GM19438 (cell line): ENCODE results near the gene ARMH2.

Experiments used
- ATAC-seq: cut with Tn5 transposase; IDR thresholded peaks from one replicate; pipeline ENCODE4 v1.9.1; 2021; ENCODE audit warnings: low read depth; ENCODE audit not compliant: unreplicated experiment

The ARMH2 gene

DNA sequence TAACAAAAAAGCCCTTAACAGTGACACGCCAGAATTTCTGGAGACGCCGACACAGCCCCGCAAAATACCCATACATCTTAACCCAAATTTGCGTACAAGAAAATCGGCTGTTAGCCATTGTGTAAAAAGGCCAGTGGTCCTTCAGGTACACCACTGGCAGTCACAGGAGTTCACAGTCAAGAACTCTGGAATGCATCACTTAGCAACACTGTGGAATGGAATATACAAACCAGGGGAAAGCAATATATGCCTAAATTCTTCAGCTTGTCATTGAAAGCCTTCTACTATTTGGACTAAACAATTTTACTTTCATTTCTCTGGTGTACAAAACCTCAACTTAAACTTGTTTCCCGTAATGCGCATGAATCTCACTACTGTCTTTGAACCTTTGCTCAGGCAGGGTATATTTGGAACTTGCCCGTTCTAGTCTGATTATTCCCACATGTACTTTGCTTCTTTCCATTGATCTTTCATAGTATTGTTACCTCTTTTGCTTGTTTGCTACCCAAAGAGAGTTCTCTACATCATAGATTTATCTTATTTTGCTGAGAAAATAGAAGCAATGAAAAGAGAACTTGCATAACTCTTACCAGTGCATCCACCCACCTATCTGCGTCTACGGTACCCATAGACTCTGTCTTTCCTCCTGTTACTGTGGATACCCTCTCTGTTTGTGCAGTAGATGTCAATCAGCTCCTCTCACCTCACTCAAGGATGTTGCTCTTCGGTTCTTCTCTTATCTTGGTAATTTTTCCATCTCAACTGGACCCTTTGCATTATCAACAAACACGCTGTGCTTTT lies at the start of gene ARMH2:
TSS of gene ARMH2 (minus strand) at position 178 of the 801 bp plus-strand sequence. CDS start at position 118, 60 bp downstream.
- no peak for ATAC-seq

DNA sequence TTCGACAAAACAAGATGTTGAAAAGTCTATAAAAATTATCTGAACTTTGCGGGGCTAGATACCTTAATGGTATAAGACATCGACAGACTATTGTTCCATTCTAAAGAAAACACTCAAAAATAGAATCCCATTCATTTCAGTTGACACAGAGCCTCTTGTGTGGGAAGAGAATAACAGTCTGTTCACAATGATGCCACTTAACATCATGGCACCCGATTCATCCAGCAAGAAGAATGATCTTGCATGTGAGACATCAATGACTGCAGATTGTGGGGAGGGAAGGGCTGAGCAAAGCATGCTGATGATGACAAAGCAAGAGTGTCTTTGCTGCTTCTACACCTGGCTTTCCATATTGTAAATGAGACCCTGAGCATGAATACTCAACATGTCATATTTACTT lies 49.7 kb upstream of the ARMH2 start:
- ATAC-seq = no peak

DNA sequence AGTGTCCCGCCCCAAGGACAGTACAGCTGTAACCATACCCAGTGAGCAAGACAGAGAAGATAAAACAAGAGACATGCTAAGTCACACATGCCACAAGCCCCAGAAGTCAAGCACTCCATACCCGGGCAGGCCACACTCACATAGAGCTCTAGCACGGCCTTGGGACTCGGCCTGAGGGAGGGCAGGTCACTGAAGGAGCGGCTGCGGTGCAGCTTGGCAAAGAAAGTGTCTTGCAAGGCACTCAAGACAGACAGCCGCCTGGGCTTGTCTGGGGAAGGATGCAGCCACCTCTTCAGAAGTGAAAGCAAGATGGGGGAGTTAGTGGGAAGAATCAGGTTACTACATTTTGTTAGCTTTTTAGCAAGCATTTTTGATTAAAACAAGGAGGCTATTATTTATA lies 48.7 kb upstream of the ARMH2 start:
- ATAC-seq = no peak

DNA sequence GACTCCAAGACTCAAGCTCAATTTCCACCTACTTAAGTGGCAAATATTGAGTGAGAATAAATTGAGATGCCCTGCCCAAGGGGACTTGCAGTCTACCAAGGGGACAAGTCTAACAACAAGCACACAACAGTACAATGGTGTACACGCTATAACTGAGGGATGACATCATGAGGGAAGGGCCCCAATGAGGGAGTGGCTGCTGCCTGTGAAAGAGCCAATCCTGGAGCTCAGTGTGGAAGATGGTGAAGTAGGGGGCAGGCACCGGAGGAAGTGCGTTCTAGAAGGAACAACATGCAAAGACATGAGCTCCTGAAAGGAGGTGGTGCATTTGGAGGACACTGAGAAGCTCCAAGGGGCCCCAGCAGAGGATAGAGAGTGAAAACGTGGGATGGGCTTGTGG lies 46.9 kb upstream of the ARMH2 start:
- no peak for ATAC-seq

DNA sequence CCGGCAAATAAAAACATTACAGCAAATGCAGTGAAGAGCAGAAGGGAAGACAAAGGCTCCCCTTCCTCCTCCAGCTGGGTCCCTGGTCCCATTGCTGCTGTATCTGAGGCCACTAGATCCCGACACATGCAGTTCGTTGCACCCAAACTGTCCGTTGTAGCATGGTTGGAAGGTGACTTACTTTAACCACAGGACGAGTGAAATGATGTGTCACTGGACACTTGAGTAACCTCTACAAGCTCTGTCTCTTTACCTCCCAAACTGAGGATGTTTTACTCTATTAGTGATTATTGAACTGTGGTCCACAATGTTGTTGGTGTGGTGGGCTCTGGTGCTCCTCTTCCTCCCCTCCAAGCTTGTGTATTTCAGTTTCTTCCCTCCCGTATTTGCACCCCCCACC lies 46.2 kb upstream of the ARMH2 start:
- no peak for ATAC-seq

DNA sequence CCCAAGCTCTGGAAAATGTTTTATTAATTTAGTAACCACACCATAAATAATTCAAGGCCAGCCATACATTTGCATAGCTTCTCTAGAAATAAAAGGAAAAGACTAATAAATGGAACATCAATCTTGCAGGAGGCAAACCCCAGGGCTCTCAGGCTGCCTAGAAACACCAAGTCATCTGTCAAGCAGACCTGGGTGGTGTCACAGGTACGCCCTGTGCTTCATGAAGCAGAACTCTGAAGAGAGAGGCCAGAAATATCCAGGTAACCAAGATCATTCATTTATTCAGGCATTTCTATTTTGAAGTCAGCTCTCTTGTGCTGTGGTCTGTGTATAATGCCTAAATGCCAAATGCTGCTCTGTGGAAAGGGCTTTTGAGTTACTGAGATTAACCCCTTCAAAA lies 45.3 kb upstream of the ARMH2 start:
- no peak for ATAC-seq

DNA sequence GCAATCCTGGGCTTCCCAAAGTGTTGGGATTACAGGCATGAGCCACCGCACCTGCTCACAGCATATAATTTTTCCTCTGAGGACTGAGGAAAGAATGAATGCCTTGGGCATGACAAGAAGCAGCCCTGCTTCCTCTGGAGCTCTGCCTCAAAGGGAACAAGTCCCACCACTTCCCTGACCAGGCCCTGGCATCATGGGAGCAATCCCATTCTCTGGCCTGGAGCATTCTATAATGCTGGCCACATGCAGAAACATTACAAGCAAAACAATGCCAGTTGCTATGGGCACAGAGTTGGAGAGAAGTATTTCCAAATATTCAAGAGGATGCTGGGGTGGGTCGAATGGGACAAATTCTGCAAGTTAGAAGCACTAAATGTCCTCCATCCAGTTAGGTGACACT lies 41.5 kb upstream of the ARMH2 start:
- no peak for ATAC-seq

DNA sequence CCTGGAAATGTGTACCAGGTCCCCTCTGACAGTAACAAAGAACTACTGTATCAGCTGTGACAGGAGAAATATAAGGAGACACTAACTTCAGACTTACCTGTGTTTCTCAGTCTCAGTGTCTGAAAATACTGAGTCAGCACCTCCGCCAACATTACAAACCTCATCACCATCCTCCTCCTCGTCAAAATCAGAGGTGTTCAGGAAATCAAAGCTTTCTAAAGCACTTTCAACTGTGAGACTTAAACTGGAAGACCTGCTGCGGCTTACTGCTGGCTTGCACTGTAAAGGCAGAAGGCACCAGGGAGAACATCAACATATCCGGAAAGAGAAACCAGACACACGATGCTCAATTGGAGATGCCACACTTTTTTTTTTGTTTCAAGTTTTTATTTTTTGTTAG lies 40.3 kb upstream of the ARMH2 start:
- ATAC-seq = no peak

DNA sequence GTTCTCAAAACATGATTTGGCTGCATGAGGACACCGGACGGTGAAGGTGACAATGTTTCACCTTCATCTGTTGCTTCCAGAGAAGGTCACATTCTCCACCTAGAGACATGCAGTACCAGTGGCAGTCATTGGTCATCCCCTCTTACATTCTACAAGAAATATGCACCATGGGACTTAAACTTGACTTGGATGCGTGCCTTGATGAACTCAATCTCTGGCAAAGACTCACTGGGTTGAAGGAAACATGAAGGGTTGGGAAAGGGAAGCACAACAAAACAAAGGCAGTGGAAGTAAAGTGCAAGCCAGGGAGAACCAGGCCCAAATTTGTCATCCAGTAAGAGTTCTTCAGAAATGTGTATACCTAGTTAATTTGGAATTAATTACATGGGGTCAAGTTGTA lies 39.4 kb upstream of the ARMH2 start:
- no peak for ATAC-seq

DNA sequence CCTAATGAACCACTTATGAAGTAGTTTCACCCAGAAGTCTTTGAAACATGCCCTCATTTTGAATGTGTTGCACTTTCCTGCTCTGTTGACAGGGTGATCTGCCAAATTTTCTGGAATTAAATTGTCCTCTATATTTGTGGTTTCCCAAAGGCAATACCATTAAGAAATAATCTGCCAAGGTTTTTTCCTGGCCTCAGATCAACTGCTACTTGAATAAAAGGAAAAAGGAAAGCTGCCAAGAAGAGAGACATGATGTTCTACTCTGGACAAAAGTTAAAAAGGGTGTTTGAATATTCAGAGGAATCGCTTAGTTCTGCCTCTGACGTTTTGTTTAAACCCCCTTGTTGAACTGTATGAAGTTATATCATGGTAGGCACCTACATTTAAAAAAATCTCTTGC lies 37.4 kb upstream of the ARMH2 start:
- no peak for ATAC-seq

DNA sequence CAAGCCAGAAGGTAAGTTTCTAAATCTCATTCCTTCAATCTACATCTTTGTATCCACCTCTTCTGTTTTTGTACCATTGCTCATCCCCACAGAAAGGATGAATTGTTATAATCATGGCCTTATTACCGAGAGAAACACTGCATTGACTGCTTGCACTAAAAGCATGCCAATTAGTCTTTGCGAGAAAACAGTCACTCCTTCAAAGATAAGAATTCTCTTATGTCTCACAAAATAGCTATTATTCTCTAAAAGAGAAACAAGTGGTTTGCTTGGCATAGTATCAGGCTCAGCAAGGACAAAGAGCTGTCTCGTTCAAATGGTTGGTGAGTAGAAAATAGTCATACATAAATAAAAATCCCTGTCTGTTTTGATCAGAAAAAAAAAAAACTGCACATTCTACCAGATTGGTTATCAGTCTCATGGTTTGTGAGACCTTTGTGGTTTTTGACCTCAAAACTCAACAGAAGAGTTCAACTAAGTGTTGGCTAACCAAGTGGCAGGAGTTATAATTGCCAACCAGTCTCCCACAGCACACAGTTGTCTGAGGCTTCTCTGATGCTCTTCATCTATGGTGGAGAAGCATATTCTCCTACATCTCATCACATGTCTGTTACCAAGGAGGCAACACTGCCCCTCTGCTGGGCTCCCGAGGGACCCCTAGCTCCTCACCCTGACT lies 35.1 kb upstream of the ARMH2 start:
- no peak for ATAC-seq

DNA sequence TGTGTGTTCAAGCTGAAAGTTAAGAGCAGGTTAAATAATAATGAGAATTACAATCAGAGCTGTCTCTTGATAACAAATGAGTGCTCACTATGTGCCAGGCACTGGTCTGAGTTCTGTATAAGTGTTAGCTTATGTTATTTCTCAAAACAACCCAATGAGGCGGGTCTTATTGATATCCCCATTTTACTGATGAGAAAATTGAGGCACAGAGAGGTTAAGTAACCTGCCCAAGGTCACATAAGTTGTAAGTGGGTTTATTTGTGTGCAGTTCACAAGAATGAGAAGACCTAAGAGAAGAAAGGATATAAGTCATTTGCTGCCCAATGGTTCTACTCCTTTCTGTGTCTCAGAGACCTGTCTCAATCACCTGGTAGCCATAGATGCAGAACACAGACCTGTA lies 34.1 kb upstream of the ARMH2 start:
- no peak for ATAC-seq

DNA sequence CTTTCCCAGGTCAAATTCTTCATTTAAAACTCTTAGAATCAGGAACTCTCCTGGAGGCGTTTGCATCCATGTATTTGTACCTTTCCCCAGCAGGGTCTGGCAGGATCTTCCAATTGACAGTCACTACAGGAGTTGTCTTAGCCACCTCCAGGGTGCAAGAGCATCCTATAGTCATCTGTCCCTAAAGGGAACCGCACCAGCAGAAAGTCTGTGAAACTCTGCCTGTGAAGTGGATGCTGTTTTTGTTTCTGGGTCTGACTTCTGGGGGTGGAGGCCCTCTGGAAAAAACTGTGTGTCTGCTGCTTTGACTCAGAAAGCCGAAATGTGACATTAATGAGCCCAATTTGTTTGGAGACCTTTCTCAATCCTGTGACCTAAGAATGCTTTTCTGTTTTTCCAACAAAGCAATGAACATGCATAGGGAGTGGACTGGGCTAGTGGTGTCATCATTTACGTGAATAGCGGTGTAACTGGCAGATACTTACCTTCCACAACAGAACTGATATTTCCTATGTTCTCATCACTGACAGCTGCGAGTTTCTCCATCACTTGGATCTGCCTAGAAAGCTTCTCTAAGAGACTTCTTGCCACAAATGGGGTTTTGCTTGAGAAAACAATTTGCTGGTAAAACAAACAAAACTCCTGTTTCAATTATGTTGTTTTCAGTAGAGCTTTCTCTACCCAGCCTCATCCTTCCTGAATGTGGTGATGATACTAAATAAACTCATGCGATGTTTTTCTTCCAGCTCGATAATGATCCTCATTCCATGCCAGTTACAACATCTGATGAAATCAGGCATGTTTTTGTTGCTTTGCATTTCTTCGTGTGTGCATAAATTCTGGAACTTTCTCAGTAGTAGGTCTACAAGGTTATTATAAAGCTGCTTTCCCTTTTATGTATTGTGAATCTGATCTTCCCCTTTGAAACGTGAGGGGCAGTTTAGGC lies 33.3 kb upstream of the ARMH2 start:
- no peak for ATAC-seq

DNA sequence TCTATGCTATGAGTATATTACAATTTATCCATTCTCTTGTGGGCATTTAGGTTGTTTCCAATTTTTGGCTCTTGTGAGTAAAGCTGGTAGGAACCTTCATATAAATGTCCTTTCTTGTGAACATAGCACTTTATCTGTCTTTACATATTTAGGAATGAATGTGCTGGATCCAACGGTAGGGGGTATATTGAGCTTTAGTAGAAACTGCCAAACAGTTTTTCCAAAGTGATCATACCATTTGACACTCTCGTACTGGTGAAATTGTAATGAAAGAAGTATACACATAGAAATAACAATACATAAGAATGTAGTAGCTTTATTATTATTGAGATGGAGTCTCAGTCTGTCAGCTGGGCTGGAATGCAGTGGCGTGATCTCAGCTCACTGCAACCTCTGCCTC lies 30.9 kb upstream of the ARMH2 start:
- no peak for ATAC-seq

DNA sequence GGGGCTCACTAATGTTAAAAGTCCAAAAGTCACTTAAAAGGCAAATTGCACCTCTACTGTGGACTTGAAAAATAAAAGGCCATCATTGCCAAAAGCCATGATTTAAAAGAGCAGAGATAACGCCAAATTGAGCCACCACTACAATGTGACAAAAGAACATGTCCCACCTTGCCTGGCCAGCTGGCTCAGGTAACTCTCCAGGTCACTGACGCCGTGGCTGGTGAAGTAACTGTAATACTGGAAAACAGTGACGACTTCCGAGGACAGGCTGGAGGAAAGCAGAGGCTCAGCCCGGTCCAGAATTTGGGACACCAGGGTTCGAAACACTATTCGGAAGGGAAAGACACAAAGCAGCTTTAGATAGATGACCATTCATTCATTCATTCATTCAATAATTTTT lies 29.3 kb upstream of the ARMH2 start:
- no peak for ATAC-seq

DNA sequence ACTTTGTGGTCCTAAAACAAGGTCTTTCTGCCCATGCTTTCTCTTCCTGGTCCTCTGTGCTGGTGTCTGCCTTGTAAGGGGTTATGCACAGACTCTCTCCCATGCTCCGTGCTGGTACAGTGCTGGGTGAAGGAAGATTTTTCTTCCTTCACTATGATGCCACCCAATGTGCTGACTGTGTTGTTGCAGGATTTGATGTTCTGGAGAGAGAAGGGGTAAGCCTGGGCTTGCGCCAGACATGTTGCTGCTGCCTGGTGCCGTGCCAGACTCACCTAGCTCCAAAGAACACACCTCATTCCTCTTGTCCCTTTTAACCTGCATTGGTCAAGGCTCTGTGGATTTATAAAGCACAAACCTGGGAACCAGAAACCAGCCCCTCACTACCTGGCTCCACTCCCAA lies 28.4 kb upstream of the ARMH2 start:
- ATAC-seq = no peak

DNA sequence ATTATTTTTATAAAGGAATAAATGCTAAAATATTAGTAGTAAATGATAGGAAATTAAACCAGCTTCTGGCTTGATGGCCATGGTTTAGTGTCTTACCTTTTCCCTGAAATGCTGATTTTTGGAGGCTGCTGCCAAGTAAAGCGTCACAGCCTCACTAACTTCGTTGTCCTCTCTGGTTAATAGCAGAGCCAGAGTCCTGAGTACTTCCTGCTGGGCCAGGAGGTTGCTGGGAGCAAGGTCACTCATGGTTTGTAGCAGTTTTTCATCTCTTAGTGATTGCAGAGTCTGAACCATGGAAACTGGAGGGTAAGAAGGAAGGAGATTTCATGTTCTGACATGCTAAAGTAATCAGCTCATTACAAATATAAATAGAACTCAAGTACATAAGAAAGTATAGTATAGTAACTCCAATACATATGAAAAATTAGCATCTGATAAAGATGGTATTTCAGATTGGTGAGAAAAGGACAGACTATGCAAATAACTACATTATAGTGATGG lies 26.5 kb upstream of the ARMH2 start:
- no peak for ATAC-seq

DNA sequence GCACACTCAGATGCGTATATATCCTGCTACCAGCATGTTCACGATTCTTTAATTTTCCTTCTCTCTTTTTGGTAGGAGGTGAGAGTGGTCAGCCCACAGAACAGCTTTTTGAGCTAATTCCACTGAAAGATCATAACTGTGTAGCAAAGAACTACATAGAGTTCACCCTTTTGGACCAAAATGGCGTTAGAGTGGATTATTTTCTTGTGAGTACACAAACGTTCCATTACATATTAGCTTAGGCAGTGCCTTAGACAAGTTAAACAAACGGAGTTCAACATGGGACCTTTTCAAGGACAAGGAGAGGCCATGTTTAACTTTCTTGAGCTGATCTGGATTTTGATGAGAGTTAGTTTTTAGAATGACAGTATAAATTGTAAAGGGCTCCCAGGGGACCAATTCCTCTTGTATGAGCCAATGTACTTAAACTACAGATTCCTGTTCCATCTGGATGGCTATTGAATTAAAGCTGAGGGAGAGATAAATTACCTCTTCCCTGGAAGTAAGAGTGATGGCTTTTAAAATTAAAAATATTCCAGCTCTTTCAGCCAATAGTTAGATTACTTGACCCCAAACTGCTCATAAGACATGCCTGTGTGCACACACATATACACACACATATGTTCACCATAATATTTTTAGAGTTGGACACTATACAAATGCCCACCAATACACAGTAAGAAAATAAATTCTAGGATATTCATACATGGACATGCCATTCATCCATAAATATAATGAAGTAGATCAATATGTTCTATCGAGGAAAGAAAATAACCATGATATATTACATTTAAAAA lies 25.6 kb upstream of the ARMH2 start:
- ATAC-seq = no peak

DNA sequence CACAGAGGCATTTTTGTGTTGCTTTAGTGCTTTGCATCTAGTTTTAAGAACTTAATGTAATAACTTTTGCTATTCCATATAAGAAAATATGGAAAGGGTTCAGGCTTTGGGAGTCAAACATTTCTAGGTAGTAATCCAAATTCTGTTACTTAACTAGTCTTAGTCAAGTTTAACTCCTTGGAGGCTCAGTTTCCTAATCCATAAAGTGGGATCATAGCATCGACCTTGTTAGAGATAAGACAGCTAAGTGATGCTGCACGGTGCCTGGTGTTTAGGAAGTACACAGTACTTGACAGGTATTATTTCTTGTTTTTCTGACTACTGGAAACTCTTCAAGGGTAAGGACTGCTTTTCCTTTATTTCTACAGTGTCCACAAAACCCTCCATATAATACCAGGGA lies 24.5 kb upstream of the ARMH2 start:
- ATAC-seq = no peak

DNA sequence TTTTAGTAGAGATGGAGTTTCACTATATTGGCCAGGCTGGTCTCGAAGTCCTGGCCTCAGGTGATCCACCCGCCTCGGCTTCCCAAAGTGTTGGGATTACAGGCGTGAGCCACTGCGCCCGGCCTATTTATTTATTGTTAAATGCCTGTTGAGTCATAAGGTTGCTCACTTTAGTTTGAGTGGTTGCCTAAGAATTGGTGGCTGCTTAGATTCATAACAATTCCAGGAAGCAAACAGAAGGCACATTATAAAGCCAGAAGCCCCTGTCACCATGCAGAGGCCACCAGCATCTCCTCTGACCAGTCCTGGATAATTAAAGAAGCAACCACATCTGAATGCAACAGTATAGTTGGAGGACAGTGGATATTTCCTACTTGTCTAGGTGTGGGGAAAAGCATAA lies 24.0 kb upstream of the ARMH2 start:
- ATAC-seq = no peak
